ENCODE results near the gene ABCG4. TPM values are rescaled to one million over a fixed set of nuclear protein-coding genes. Genes with fewer than 3 reads are reported as not detected.

Gene ABCG4
- total and polyA plus RNA-seq, 2 experiments from 2014 or later = 0.58 to 1.0 TPM

- Histone ChIP-seq H3K27me3 (ENCODE audit: insufficient read depth) (no peaks in the 10 kb centered on the region), H3F3A (replicated peaks; ENCODE audit: low read depth) (no peaks in the 10 kb centered on the region), H3K27ac (ENCODE audit: low read depth) (no peak overlapping the region), H3K4me2 (no peak overlapping the region), H3K36me3 (ENCODE audit: insufficient read depth) (no peaks in the 10 kb centered on the region), H3K9me2 (ENCODE audit: insufficient read depth) (no peaks in the 10 kb centered on the region), H3K4me3 (no peak overlapping the region), H3K4me1 (ENCODE audit: insufficient read depth) (0 out of 2 replicates have a peak, but pooled peaks cover 3% of the 10 kb centered on the region), H2AFZ (no peak overlapping the region), H3K79me2 (replicated peaks; ENCODE audit: insufficient read depth) (no peaks in the 10 kb centered on the region), H4K20me1 (replicated peaks; ENCODE audit: insufficient read depth) (no peaks in the 10 kb centered on the region)
- peaks cover 17% of the 10 kb centered on the region for H3K4me1 Mint-ChIP-seq
- no peaks in the 10 kb centered on the region for H3K9me3 Mint-ChIP-seq
- DNase-seq (ENCODE audit: low spot score) (no peak), ATAC-seq (no peak)
- no peaks in the 10 kb centered on the region for H3K36me3 Mint-ChIP-seq (ENCODE audit: low read depth)
- H3K4me3 Mint-ChIP-seq = no peak overlapping the region
- no peak for TF ChIP-seq POLR2AphosphoS5 (IDR thresholded peaks at IDR 0.05; ENCODE audit: low read depth)
- TF ChIP-seq CTCF (conservative IDR thresholded peaks at IDR 0.05; ENCODE audit: low read depth in 2 of 2) = no peak
- TF ChIP-seq STAT1 (IDR thresholded peaks at IDR 0.05; ENCODE audit: unreplicated experiment) = no peak
- no peak for TF ChIP-seq NANOG (IDR thresholded peaks at IDR 0.05; ENCODE audit: borderline replicate concordance)
- no peak for TF ChIP-seq REST (IDR thresholded peaks at IDR 0.05; ENCODE audit: unreplicated experiment)
- TF ChIP-seq EZH2 (IDR thresholded peaks at IDR 0.05; ENCODE audit: low read depth, unreplicated experiment) = no peak
- TF ChIP-seq EZH2phosphoT487 (IDR thresholded peaks at IDR 0.05; ENCODE audit: unreplicated experiment) = no peak
- no peak for TF ChIP-seq ZNF462 (CRISPR knock-in tag; IDR thresholded peaks at IDR 0.05)
- no peak for TF ChIP-seq ZNF114 (CRISPR knock-in tag; IDR thresholded peaks at IDR 0.05)
- no peak overlapping the region for H3K27ac Mint-ChIP-seq
- H3K27me3 Mint-ChIP-seq (ENCODE audit: insufficient read depth, low read depth, poor library complexity) = peaks cover 8% of the 10 kb centered on the region
These were observed 43.3 kb downstream of the ABCG4 start for GRCh38 chr11:119192111-119192510.

All from GM23338 (cell line).